NCI-H2081 (cell line): ENCODE measurements around the gene RNF8.
"Not testable (repeated sequence)": the region's sequence is repeated elsewhere in the genome, so short reads cannot be mapped to it uniquely, and the experiment has no call there.

ENCODE experiments used
- DNase-seq, 2 experiments: peaks; one replicate each; lab custom pipeline; 2025; lab: John Stamatoyannopoulos, UW

Gene RNF8

GRCh38 chr6:37399131-37399530 lies 45.3 kb downstream of the RNF8 start:
- DNase-seq = no peak

GRCh38 chr6:37399795-37400490 lies 46.2 kb downstream of the RNF8 start:
- DNase-seq = no peak

GRCh38 chr6:37401658-37402057 lies 47.9 kb downstream of the RNF8 start:
- not testable (repeated sequence) for DNase-seq

GRCh38 chr6:37406726-37407341 lies 53.1 kb downstream of the RNF8 start:
- DNase-seq = no peak

DNA sequence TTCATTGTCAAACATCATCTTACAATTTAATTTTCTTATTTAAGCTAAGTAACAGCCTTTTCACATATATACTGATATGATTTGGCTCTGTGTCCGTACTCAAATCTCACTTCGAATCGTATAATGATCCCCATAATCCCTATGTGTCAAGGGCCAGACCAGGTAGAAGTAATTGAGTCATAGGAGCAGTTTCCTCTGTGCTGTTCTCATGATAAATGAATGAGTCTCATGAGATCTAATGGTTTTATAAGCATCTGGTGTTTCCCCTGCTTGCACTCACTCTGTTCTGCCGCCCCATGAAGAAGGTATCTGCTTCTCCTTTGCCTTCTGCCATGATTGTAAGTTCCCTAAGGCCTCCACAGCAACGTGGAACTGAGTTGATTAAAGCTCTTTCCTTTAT lies 54.2 kb downstream of the RNF8 start:
- no peak for DNase-seq

GRCh38 chr6:37409501-37409900 lies 55.7 kb downstream of the RNF8 start:
- DNase-seq = no peak

- no peak for DNase-seq
These were observed 63.6 kb downstream of the RNF8 start for GRCh38 chr6:37417393-37417792.

- no peak for DNase-seq
These were observed 64.9 kb downstream of the RNF8 start for GRCh38 chr6:37418722-37419121.

- no peak for DNase-seq
These were observed 72.5 kb downstream of the RNF8 start for GRCh38 chr6:37426058-37426944.

GRCh38 chr6:37426945-37427510 lies 73.2 kb downstream of the RNF8 start:
- no peak for DNase-seq

GRCh38 chr6:37429352-37429750 lies 75.6 kb downstream of the RNF8 start:
- no peak for DNase-seq

DNA sequence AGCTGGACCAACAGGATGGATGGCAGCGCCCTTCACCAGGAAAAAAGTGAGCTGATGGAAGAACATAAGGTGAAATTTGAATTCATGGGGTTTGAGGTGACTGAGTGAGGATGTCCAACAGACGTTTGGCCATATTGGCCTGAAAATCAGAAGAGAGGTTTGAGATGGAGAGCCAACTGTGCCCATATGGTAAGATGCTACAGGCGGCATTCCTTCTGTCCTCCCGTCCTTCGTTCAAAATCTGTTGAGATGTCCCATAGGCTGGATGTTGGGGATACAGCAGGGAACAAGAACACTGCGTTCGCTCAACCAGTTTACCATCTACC lies 78.8 kb downstream of the RNF8 start:
- no peak for DNase-seq

DNA sequence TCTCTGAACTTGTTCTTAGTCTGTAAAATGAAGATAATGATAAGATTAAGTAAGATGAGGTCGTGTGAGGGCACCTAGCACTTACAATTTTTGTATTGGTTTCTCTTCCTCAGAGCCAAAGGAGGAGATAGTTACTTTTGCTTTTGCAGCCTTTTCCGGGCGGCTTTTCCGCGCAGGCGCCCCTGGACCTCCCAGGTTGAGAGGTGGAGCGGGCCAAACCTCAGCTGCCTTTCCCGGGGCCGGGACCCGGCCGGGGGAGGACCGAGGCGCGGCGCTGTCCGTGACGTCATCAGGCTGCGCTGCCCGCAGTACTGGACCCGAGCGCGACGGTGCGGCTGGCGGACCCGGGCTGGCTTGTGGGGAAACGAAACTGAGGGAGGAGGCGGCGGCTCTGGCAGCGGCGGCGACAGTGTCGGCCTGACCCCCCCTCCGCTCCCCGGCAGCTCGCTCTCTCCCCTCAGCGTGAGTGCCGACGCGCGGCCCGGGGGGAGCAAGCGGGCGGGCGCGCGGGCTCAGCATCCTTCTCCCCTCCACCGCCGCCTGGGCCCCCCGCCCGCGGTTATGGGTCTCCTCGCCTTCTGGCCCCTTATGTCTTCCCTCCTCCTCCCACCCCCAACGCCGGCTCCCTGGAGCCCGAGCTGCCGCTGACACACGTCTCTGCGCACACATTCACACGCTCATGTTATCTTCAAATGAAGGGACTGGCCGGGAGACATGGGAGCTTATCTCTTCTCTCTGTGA lies 79.3 kb downstream of the RNF8 start, which contains the start of gene CMTR1:
CMTR1 (plus strand) TSS at position 306 of the 741 bp plus-strand sequence. CDS start 2,409 bp downstream, outside the sequence.
- peak; percentile 81 to 86 for DNase-seq

- DNase-seq = no peak
These were observed 80.0 kb downstream of the RNF8 start for GRCh38 chr6:37433657-37434271.

GRCh38 chr6:37435373-37435772 lies 81.6 kb downstream of the RNF8 start:
- DNase-seq = no peak

- DNase-seq = no peak
These were observed 82.0 kb downstream of the RNF8 start for GRCh38 chr6:37435816-37436215.

GRCh38 chr6:37438930-37439329 lies 85.1 kb downstream of the RNF8 start:
- no peak for DNase-seq

DNA sequence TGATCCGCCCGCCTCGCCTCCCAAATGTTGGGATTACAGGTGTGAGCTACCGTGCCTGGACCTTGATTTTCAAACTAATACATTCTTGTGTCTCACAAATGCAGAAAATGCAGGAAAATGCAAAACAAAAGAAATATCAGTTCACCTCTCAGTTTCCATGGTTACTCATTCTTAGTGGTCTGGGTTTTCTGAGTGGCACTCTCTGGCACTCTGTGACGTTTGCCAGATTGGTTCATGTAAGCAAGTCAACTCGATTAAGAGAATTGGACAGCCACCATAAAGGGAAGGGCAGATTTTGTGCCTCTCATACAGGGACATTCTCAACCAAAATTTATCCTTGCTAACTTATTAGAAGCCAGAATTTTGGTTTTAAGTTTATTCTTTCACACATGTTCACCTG lies 87.9 kb downstream of the RNF8 start:
- no peak for DNase-seq

- DNase-seq = no peak
These were observed 88.8 kb downstream of the RNF8 start for GRCh38 chr6:37442416-37443215.

DNA sequence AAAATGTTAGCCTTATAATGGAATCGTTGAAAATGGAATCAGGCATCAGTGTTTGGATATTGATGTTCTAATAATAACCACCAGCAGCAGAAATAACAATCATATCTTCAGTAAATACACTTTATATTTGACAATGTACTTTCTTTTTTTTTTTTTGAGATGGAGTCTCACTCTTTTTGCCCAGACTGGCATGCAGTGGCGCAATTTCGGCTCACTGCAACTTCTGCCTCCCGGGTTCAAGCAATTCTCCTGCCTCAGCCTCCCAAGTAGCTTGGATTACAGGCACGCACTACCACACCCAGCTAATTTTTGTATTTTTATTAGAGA lies 89.4 kb downstream of the RNF8 start:
- not testable (repeated sequence) for DNase-seq
